ENCODE data around the gene APMAP.

APMAP gene

DNA sequence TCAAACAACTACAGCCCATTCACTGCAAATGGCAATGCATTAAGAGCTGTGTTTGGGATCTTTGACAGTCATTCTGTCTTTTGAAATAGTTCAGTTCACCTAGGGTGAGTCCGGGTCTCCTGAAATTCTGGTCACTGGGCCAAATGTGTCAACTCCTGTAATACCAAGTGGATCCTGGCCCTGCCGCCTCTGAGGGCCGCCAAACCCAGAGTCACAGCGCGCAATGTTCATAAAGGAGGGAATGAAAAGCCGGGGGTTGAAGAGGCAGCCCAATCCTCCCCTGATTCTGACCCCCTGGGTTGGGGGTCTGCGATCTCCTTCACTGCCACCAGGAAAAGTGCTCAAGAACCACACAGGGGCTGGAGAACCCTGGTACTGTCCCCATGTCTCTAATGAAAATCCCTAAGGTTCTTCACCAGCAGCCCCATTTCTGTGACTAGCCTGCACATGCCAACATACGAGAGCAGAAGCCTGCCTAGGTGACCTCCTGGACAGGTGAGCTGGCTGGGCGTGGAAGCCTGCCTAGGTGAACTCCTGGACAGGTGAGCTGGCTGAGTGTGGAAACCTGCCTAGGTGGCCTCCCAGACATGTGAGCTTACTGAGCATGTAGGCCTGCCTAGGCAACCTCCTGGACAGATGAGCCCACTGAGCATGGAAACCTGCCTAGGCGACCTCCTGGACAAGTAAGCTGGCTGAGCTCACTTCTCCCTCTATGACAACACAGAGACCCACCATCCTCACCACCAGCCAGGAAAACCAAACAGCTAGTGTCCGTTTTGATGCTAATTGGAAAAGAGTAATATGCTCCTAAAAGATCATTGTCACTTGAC, 16.1 kb upstream of the APMAP start (continued):
- no peak for TF ChIP-seq ZNF677 (tag by site-specific recombination; IDR thresholded peaks at IDR 0.05)
- TF ChIP-seq ZSCAN30 (tag by site-specific recombination; IDR thresholded peaks at IDR 0.05), result no peak
- TF ChIP-seq ZNF658 (tag by site-specific recombination; IDR thresholded peaks at IDR 0.05), result no peak

DNA sequence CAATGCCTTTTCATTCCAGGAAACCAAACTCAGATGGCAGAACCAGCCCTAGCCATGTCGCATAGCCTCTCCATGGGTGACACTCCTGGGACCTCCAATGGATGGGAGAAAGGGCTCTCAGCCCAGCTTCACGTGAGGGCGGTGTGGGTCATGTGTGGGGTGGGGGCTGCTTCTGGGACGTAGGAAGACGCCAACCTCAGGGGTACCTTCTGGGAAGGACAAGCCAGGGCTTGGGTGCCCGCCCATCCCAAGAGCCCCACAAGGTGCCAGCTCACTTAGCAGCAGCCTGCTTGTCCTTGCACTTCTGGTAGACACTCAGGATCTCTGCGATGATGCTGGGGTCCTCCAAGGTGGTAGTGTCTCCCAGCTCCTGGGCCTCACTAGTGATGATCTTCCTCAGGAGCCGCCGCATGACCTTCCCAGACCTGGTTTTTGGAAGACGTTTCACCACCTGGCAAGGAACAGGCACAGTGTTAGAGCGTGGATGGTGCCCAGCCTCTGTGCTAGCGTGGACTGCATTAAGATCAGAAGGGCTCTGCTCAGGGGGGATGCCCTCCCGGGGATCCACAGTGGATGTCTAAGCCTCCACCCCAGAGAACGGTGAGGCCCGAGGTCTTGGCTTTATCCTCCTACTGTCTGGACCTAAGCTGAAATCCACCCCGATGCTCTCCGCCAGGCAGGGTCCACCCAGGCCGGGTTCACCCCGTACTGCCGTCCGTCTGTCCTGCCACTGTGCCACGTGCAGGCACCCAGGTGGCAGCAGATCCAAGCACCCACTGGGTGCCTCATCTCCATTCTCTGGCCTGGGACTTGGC, 15.1 kb upstream of the APMAP start:
- ChIA-PET POLR2A (no interaction called here), CTCF (no interaction called here)
- H3K27ac ChIP-seq (ENCODE audit: extremely low read depth, low read depth, low read length), result no peak overlapping the region
- no peaks in the 10 kb centered on the region for H3K9me3 ChIP-seq (ENCODE audit: control insufficient read depth, insufficient read depth, low read depth, low read length)
- H3K36me3 ChIP-seq (ENCODE audit: control insufficient read depth in 2 of 2, insufficient read depth in 1 of 2, low read length in 2 of 2), result peaks cover 0 to 29% of the 10 kb centered on the region in 2 experiments; a peak in 1 of 3 replicates
- no peaks in the 10 kb centered on the region for H3K4me1 ChIP-seq (ENCODE audit: control insufficient read depth, insufficient read depth, low read length)
- TF ChIP-seq YY2 (tag by site-specific recombination; IDR thresholded peaks at IDR 0.05) (no peak), ZNF157 (tag by site-specific recombination; IDR thresholded peaks at IDR 0.05) (no peak), GLIS2 (tag by site-specific recombination; IDR thresholded peaks at IDR 0.05) (no peak), ZNF335 (tag by site-specific recombination; conservative IDR thresholded peaks at IDR 0.05) (no peak), ZNF19 (tag by site-specific recombination; IDR thresholded peaks at IDR 0.05; ENCODE audit: low read depth) (no peak), YY1 (tag by site-specific recombination; IDR thresholded peaks at IDR 0.05) (no peak), ZNF596 (tag by site-specific recombination; IDR thresholded peaks at IDR 0.05) (no peak), ZNF530 (tag by site-specific recombination; IDR thresholded peaks at IDR 0.05; ENCODE audit: low read depth) (no peak), GFI1B (tag by site-specific recombination; IDR thresholded peaks at IDR 0.05) (no peak), ZNF623 (tag by site-specific recombination; IDR thresholded peaks at IDR 0.05) (no peak), ZNF16 (tag by site-specific recombination; IDR thresholded peaks at IDR 0.05; ENCODE audit: low read depth) (no peak), ZNF10 (tag by site-specific recombination; IDR thresholded peaks at IDR 0.05) (no peak), ZNF24 (tag by site-specific recombination; IDR thresholded peaks at IDR 0.05) (no peak), ZNF211 (tag by site-specific recombination; IDR thresholded peaks at IDR 0.05; ENCODE audit: low read depth) (no peak), ZNF140 (tag by site-specific recombination; IDR thresholded peaks at IDR 0.05) (no peak)
- TF ChIP-seq, protein P1, sequence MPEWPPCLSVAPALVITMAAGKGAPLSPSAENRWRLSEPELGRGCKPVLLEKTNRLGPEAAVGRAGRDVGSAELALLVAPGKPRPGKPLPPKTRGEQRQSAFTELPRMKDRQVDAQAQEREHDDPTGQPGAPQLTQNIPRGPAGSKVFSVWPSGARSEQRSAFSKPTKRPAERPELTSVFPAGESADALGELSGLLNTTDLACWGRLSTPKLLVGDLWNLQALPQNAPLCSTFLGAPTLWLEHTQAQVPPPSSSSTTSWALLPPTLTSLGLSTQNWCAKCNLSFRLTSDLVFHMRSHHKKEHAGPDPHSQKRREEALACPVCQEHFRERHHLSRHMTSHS (tag by site-specific recombination; IDR thresholded peaks at IDR 0.05), result no peak
- TF ChIP-seq, protein P2, sequence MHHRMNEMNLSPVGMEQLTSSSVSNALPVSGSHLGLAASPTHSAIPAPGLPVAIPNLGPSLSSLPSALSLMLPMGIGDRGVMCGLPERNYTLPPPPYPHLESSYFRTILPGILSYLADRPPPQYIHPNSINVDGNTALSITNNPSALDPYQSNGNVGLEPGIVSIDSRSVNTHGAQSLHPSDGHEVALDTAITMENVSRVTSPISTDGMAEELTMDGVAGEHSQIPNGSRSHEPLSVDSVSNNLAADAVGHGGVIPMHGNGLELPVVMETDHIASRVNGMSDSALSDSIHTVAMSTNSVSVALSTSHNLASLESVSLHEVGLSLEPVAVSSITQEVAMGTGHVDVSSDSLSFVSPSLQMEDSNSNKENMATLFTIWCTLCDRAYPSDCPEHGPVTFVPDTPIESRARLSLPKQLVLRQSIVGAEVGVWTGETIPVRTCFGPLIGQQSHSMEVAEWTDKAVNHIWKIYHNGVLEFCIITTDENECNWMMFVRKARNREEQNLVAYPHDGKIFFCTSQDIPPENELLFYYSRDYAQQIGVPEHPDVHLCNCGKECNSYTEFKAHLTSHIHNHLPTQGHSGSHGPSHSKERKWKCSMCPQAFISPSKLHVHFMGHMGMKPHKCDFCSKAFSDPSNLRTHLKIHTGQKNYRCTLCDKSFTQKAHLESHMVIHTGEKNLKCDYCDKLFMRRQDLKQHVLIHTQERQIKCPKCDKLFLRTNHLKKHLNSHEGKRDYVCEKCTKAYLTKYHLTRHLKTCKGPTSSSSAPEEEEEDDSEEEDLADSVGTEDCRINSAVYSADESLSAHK (tag by site-specific recombination; IDR thresholded peaks at IDR 0.05), result no peak
- TF ChIP-seq, protein P3, sequence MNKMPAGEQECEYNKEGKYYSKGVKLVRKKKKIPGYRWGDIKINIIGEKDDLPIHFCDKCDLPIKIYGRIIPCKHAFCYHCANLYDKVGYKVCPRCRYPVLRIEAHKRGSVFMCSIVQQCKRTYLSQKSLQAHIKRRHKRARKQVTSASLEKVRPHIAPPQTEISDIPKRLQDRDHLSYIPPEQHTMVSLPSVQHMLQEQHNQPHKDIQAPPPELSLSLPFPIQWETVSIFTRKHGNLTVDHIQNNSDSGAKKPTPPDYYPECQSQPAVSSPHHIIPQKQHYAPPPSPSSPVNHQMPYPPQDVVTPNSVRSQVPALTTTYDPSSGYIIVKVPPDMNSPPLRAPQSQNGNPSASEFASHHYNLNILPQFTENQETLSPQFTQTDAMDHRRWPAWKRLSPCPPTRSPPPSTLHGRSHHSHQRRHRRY (tag by site-specific recombination; IDR thresholded peaks at IDR 0.05), result no peak
- TF ChIP-seq, protein P4, sequence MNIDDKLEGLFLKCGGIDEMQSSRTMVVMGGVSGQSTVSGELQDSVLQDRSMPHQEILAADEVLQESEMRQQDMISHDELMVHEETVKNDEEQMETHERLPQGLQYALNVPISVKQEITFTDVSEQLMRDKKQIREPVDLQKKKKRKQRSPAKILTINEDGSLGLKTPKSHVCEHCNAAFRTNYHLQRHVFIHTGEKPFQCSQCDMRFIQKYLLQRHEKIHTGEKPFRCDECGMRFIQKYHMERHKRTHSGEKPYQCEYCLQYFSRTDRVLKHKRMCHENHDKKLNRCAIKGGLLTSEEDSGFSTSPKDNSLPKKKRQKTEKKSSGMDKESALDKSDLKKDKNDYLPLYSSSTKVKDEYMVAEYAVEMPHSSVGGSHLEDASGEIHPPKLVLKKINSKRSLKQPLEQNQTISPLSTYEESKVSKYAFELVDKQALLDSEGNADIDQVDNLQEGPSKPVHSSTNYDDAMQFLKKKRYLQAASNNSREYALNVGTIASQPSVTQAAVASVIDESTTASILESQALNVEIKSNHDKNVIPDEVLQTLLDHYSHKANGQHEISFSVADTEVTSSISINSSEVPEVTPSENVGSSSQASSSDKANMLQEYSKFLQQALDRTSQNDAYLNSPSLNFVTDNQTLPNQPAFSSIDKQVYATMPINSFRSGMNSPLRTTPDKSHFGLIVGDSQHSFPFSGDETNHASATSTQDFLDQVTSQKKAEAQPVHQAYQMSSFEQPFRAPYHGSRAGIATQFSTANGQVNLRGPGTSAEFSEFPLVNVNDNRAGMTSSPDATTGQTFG (tag by site-specific recombination; IDR thresholded peaks at IDR 0.05; ENCODE audit: borderline replicate concordance), result no peak
- TF ChIP-seq, protein P5, sequence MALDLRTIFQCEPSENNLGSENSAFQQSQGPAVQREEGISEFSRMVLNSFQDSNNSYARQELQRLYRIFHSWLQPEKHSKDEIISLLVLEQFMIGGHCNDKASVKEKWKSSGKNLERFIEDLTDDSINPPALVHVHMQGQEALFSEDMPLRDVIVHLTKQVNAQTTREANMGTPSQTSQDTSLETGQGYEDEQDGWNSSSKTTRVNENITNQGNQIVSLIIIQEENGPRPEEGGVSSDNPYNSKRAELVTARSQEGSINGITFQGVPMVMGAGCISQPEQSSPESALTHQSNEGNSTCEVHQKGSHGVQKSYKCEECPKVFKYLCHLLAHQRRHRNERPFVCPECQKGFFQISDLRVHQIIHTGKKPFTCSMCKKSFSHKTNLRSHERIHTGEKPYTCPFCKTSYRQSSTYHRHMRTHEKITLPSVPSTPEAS (tag by site-specific recombination; IDR thresholded peaks at IDR 0.05), result no peak
- no peak overlapping the region for H3K4me3 ChIP-seq (ENCODE audit: low read depth, low read length)

Data from HEK293 (cell line).